ENCODE measurements around the gene SLC22A31.

The SLC22A31 gene

GRCh38 chr16:89216315-89217137 lies 16.2 kb upstream of the SLC22A31 start:
- DNase-seq, result no peak

GRCh38 chr16:89210904-89211515 lies 10.7 kb upstream of the SLC22A31 start:
- DNase-seq, result no peak

DNA sequence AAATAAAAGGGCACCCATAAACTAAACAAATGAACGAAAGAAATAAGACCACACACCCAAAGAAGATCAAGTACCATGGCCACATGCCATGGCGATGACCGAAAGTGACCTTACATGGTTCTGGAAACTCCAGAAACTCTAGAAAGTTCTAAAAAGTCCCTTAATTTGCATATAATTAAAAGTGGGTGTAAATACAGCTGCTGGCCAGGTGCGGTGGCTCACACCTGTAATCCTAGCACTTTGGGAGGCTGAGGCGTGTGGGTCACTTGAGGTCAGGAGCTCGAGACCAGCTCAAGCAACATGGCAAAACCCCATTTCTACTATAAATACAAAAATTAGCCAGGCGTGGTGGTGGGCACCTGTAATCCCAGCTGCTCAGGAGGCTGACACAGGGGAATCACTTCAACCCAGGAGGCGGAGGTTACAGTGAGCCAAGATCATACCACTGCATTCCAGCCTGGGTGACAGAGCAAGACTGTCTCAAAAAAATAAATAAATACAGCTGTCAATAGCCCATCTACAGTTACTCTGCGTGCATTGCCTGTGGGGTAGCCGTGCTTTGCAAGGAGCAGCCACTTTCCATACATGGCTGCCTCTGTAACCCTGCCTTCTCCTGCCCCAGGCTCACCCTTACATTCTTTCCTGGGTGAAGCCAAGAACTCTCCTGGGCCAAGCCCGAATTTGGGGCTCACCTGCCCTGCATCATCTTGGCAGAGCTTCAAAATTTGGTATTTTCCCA lies 10.0 kb upstream of the SLC22A31 start:
- DNase-seq, result no peak

DNA sequence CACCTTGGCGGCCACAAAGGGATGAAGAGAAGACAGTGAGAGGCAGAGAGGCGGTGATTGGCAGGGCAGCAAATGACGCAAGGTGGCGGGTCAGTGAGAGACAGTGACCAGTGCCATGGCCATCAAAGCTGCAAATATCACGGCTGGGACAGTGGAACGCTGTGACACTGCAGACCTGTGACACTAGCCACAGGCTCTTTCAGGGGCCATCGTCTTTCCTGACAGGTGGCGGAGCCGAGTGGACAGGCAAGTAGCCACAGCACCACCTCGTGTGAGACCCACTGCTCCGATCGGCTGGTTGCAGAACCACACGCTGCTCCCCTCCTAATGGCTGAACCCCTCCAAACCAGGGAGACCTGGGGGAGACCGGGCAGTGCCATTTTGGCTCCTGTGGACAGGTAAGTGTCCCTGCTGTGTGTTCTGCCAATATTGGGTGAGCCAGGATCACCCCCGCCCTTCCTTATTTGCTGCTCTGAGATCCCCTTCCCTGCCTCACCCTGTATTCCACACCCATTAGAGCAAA lies 9.2 kb upstream of the SLC22A31 start:
- no peak for DNase-seq

DNA sequence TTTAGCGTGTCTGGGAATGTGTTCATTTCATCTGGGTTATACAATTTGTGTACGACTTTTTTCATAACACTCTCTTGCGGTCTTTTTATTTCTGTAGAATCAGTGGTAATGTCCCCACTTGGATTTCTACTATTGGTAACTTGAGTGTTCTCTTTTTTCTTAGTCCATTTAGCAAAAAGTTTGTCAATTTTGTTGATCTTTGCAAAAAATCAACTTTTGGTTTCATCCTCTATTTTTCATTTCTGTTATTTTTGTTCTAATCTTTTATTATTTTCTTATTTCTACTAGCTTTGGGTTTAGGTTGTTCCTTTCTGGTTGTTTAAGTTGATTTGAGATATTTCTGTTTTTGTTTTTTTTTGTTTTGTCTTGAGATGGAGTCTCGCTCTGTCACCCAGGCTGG lies 7.7 kb upstream of the SLC22A31 start:
- no peak for DNase-seq

DNA sequence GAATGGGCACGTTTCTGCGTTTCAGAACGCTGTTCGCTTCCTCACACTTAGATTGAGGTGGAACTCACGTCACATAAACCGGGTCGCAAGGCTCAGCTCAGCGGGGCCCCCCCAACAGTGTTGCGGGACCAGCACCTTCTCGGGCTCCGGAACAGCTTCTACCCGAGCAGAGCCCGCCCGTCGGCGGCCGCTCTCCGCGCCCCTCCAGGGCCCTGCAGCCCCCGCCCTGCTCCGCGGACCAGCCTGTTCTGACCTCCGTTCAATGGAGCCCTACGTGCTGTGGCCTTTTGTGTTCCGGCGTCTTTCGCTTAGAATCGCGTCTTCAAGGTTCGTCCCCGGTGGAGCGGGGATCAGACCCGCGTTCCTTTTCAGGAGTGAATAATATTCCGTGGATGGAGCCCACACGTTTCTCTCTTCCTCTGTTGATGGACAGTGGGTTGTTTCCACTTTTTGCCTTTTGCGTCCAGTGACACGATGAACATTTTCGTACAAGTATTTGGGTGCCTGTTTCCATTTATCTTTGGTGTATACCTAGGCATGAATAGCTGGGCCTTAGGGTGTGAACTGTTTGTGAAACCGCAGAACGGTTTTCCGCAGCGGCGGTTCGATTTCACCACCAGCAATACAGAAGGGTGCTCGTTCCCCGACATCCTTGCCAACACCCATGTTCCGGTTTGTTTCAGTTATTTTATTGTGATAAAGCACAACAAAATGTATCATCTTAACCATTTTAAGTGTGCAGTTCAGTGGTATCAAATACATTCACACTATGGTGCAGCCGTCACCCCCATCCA lies 2.3 kb upstream of the SLC22A31 start:
- no peak for DNase-seq

GRCh38 chr16:89201439-89202377 lies 1.4 kb upstream of the SLC22A31 start:
- no peak for DNase-seq

- DNase-seq, result no peak
These were observed 594 bp upstream of the SLC22A31 start for GRCh38 chr16:89200850-89201411.

DNA sequence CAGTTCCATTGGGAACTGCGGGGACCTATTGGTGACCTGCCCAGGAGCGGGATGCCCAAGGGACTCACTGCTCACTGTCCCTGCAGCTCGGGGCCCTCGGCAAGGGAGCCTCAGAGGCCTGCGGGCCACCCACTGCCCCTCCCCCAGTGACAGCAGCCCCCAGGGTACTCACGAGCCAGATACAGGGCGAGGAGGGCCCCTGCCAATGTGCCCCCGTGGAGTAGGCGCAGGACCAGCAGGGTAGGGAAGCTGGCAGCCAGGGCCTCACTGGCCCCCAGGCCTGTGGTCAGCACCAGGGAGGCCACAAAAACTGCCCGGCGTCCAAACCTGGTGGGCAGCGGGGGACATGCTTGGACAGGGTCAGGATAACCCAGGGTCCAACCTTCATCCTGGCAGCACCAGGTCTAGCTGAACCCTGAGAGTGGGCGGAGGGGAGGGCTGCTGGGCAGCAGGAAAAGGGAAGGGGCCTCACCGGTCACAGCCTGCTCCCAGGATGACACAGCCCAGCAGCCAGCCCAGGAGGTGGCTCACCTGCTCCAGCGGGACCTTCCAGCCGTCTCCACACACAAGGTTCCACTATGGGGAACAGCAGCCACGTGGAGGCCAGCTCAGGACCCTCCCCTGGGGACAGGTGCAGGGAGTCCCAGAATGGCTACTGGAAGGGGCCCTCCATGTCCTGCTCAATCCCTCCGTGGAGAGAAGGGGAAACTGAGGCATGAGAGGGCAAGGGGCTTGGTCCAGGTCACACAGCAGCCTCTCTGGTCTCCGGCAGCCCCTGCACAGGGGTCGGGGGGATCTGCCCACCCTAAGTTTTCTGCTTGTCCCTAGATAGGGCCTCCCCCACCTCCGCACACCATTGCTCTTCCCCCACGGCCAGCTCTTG lies 855 bp downstream of the SLC22A31 start:
- no peak for DNase-seq

GRCh38 chr16:89198417-89199240 lies 1.7 kb downstream of the SLC22A31 start:
- DNase-seq, result no peak

GRCh38 chr16:89197633-89198416 lies 2.5 kb downstream of the SLC22A31 start:
- DNase-seq, result no peak

GRCh38 chr16:89197033-89197632 lies 3.2 kb downstream of the SLC22A31 start:
- DNase-seq, result no peak

DNA sequence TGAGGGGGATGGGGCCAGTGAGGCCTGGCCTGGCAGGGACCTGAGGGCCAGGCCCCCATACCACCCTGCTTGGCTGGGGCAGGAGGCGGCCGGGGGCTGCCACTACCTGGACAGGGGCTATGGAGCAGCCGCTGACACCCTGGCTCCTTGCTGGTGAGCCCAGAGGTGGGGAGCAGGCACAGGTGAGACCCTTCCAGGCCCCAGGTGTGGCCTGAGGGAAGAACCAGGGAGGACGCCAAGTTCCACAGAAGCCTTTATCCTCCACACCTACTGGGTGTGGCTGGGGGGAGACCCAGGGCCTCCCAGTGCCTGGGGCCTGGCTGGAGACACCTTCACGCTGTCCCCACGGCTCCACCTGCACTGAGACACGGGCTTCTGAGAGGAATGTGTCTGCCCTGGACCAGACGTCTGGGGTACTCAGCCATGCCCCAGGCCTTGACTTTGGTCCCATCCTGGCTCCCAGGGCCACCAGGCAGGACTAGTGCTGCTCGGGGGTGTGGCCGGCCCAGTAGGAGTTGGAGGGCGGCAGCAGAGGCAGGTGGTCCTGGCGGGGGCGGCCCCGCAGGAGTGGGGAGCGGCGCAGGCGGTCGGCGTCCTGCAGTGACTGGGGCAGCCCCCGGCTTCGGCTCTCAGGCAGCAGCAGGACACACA lies 4.7 kb downstream of the SLC22A31 start:
- DNase-seq, result no peak

DNA sequence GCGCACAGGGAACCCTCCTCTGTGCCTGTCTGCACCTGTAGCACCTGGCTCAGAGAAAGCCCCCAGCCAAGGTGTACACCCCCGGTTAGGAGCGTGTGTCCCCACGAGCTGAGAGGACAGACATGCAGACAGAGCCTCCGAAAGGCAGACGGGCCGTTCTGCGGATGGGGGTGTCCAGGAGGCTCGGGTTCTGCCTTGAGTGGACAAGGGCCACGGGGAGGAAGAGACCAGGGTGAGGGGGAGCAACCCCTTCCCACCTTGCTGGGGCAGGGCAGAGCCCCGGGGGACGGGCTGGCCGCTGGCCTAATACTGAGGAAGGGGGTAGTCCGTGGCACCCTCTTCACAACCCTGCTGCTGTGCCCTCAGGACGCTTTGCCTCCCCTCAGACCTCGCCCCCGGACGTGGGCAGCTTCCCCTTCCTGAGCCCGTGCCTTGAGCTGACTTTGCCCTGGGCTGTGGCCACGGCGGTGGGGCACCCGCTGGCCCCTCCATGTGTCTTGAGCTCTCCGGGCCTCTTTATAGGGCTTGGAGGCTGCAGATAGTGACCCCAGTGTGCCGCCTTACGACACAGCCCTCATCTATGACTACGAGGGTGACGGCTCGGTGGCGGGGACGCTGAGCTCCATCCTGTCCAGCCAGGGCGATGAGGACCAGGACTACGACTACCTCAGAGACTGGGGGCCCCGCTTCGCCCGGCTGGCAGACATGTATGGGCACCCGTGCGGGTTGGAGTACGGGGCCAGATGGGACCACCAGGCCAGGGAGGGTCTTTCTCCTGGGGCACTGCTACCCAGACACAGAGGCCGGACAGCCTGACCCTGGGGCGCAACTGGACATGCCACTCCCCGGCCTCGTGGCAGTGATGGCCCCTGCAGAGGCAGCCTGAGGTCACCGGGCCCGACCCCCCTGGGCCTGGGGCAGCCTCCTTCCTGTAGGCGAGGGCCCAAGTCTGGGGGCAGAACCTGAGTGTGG lies 5.7 kb downstream of the SLC22A31 start:
- DNase-seq, result no peak

DNA sequence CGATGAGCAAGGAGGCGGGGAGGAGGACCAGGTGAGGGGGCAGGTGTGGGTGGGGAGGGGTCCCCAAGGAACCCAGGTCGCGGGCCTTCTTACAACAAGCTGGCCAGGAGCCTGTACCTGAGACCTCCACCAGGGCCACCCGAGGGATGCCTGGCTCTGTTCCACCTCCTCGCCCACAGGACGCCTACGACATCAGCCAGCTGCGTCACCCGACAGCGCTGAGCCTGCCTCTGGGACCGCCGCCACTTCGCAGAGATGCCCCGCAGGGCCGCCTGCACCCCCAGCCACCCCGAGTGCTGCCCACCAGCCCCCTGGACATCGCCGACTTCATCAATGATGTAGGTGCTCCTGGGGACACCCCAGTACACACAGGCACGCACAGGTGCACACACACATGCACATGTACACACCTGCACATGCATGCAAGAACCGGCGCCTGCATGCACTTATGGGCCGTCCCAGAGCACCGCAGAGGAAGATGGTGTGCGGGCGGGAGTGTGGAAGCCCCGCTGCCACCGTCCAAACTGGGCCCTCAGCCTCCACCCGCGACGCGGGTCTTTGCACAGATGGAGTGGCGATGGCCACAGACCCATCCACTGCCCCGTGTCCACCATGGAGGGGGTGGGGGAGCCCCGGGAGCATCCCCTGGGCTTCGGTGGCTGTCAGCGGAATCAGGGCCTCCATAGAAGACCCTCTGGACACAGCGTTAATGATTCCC lies 6.6 kb downstream of the SLC22A31 start:
- DNase-seq, result no peak
